Uterus (tissue), 4 donors: ENCODE measurements around the gene YARS2. TPM values are rescaled to one million over a fixed set of nuclear protein-coding genes. Genes with fewer than 3 reads are reported as not detected.
"Not testable (repeated sequence)": the region's sequence is repeated elsewhere in the genome, so short reads cannot be mapped to it uniquely, and the experiment has no call there.

Experiments
- DNase-seq, 2 donors: peaks; one replicate each; pipeline ENCODE4 v3.0.0-alpha.2; 2019 to 2020
- H3K27ac ChIP-seq, 2 donors: fragments of 200-600 bp; sonication (generic); 1 replicate in 1 of 2; 2 replicates in 1 of 2; pipeline ENCODE4 v1.5.1; 2016 to 2018
- H3K27me3 ChIP-seq, 2 donors: fragments of 200-600 bp; sonication (generic); one replicate each; pipeline ENCODE4 v1.5.1; 2018 to 2019; ENCODE audit warnings: control low read depth in 1 of 2
- H3K36me3 ChIP-seq, 2 donors: fragments of 200-600 bp; sonication (generic); one replicate each; pipeline ENCODE4 v1.5.1; 2019; ENCODE audit warnings: control low read depth in 1 of 2
- H3K4me1 ChIP-seq, 2 donors: fragments of 200-600 bp; sonication (generic); one replicate each; pipeline ENCODE4 v1.5.1; 2018 to 2019; ENCODE audit warnings: control low read depth in 1 of 2
- H3K4me3 ChIP-seq, 2 donors: fragments of 200-600 bp; sonication (generic); 1 replicate in 1 of 2; 2 replicates in 1 of 2; pipeline ENCODE4 v1.5.1; 2018 to 2019; ENCODE audit warnings: mild to moderate bottlenecking in 1 of 2
- H3K9me3 ChIP-seq, 2 donors: fragments of 200-600 bp; sonication (generic); one replicate each; pipeline ENCODE4 v1.5.1; 2019; ENCODE audit warnings: control low read depth in 1 of 2
- POLR2A ChIP-seq, 2 donors: fragments of 450-650 bp; IDR thresholded peaks; one replicate each; pipeline ENCODE4 v1.6.1; 2016; ENCODE audit warnings: antibody characterized with exemption in 2 of 2, mild to moderate bottlenecking in 1 of 2, moderate library complexity in 1 of 2
- intact Hi-C: fragments of 100-400 bp; cut with DNase I; formaldehyde crosslinking; loops from one replicate; pipeline ENCODE4 v1.15.1; 2023; ENCODE audit warnings: low total_unique reads
- total RNA-seq, 4 donors: library from RNA; depleted of rRNA in 3 of 4; stranded (reverse); fragments of >200 nt in 3 of 4; gene quantifications; one replicate each; pipeline versions ENCODE4 v1.1.0 to v1.2.4, GENCODE V29; 2014 to 2023
- TF ChIP-seq, protein P1 (sequence below), 4 experiments: fragments of 200-600 bp in 2 of 4; fragments of 450-650 bp in 2 of 4; sonication (generic) in 2 of 4; IDR thresholded peaks; one replicate each; pipeline ENCODE4 v1.5.1; 2016 to 2019; ENCODE audit warnings: antibody characterized with exemption in 4 of 4, mild to moderate bottlenecking in 2 of 4, moderate library complexity in 1 of 4
- donor health status: DM: yes; HTN: yes; CAD: no.

The YARS2 gene
- total RNA-seq, 4 donors from 2014 or later: 14.3 to 40.0 (median 15.2) TPM

DNA sequence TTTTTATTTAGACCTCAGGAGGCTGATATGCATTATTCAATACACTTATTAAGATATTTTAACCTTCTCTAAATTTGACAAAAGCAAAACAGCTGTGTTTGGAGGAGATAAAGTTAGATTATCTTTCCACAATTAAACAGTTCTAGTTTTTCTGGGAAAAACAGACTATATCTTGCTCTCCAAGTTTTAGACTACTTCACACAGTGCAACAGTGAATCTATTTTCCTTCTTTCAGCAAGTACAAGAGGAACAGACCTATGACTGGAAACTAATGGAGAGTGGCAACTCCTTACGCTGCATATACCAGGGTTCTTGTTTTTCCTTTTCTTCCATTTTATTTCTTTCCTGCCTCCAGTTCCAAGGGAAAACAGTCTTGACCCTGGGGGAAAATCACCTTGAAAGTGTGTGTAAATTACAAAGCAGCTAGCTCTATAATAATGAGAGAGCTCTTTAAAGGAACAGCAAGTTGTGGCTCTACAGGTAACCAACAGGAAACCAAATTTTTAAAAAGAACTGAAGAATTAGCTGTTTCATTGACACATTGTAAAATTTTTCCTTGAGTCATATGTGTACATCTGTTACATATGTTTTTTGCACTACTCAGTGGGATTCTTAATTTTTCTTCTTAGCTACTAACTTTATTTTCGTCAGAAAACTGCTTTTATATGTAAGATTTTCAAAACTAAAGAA lies 49.2 kb downstream of the YARS2 start:
- no peak for DNase-seq
- no peak overlapping the region for H3K4me3 ChIP-seq
- no peaks in the 10 kb centered on the region for H3K4me1 ChIP-seq
- no peak for TF ChIP-seq POLR2A (IDR thresholded peaks at IDR 0.05)
- TF ChIP-seq, protein P1, sequence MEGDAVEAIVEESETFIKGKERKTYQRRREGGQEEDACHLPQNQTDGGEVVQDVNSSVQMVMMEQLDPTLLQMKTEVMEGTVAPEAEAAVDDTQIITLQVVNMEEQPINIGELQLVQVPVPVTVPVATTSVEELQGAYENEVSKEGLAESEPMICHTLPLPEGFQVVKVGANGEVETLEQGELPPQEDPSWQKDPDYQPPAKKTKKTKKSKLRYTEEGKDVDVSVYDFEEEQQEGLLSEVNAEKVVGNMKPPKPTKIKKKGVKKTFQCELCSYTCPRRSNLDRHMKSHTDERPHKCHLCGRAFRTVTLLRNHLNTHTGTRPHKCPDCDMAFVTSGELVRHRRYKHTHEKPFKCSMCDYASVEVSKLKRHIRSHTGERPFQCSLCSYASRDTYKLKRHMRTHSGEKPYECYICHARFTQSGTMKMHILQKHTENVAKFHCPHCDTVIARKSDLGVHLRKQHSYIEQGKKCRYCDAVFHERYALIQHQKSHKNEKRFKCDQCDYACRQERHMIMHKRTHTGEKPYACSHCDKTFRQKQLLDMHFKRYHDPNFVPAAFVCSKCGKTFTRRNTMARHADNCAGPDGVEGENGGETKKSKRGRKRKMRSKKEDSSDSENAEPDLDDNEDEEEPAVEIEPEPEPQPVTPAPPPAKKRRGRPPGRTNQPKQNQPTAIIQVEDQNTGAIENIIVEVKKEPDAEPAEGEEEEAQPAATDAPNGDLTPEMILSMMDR (IDR thresholded peaks at IDR 0.05): no peak
- H3K36me3 ChIP-seq: no peaks in the 10 kb centered on the region
- H3K27ac ChIP-seq: no peak overlapping the region
- H3K27me3 ChIP-seq: no peaks in the 10 kb centered on the region
- intact Hi-C loops: no loop called here
- no peaks in the 10 kb centered on the region for H3K9me3 ChIP-seq

DNA sequence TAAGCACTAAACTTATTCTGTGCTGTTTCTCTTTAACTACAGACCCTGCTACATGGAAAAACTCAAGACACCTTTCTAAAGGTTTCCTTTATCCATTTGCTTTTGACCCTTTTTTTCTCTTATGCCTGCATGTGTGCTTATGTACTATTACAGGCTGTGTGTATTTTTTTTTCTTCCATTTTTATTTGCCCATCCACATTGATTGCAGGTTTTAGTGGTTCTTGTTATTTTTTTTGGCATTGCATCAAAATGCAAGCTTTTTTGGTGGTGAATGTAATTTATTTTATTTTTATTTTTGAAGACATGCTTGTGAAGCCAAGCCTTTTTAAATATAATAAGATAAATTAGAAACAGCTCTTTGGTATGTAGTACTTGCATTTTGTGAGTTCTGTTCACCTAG lies 49.9 kb downstream of the YARS2 start:
- TF ChIP-seq, protein P1 (IDR thresholded peaks at IDR 0.05): no peak
- no peak for TF ChIP-seq POLR2A (IDR thresholded peaks at IDR 0.05)
- intact Hi-C loops: no loop called here
- DNase-seq: no peak
- no peaks in the 10 kb centered on the region for H3K36me3 ChIP-seq
- no peak overlapping the region for H3K27ac ChIP-seq
- no peak overlapping the region for H3K4me3 ChIP-seq
- H3K27me3 ChIP-seq: no peaks in the 10 kb centered on the region
- no peaks in the 10 kb centered on the region for H3K9me3 ChIP-seq
- H3K4me1 ChIP-seq: no peaks in the 10 kb centered on the region

DNA sequence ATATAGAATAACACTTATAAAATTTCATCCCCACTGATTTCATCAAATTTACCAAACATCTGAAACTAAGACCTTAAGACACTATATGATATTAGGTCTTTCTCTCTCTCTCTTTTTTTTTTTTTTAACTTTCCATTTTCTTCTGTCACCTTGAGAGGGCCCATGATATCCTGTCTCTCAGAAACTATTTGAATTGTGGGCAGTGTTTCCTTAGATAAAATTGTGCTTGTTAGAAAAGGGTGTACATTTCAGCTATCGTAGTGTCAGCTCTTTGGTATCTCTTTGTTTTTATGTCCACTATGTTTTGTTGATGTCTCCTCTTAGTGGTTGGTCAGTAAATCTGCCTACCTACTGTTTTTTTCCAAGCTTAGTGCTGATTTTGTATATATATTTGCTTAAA lies 52.8 kb downstream of the YARS2 start:
- intact Hi-C loops: no loop called here
- TF ChIP-seq POLR2A (IDR thresholded peaks at IDR 0.05): no peak
- TF ChIP-seq, protein P1 (IDR thresholded peaks at IDR 0.05): no peak
- no peak for DNase-seq
- no peak overlapping the region for H3K27ac ChIP-seq
- no peaks in the 10 kb centered on the region for H3K9me3 ChIP-seq
- no peaks in the 10 kb centered on the region for H3K36me3 ChIP-seq
- no peak overlapping the region for H3K4me3 ChIP-seq
- H3K27me3 ChIP-seq: no peaks in the 10 kb centered on the region
- H3K4me1 ChIP-seq: no peaks in the 10 kb centered on the region

DNA sequence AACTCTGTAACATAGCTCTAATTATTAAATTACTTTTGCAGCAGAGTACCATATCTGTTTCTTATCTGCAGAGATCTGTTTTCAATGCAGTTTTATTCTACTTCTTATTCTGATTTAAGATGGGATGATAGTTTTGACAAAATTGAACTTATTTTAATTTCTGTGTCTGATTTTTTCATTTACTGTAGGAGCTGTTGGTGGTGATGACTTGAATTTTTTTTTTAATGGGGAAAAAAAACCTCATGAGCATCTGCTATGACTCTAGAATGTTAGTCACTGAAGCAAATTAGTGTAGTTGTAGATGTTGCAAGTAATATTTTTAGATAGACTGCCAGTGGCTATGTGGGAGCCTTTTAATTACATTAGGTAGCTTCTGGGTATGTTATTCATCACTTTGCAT lies 53.2 kb downstream of the YARS2 start:
- no peak for TF ChIP-seq POLR2A (IDR thresholded peaks at IDR 0.05)
- TF ChIP-seq, protein P1 (IDR thresholded peaks at IDR 0.05): no peak
- Histone ChIP-seq H3K27ac (no peak overlapping the region), H3K4me1 (no peaks in the 10 kb centered on the region), H3K27me3 (no peaks in the 10 kb centered on the region), H3K4me3 (no peak overlapping the region), H3K36me3 (no peaks in the 10 kb centered on the region), H3K9me3 (no peaks in the 10 kb centered on the region)
- intact Hi-C loops: no loop called here
- no peak for DNase-seq

DNA sequence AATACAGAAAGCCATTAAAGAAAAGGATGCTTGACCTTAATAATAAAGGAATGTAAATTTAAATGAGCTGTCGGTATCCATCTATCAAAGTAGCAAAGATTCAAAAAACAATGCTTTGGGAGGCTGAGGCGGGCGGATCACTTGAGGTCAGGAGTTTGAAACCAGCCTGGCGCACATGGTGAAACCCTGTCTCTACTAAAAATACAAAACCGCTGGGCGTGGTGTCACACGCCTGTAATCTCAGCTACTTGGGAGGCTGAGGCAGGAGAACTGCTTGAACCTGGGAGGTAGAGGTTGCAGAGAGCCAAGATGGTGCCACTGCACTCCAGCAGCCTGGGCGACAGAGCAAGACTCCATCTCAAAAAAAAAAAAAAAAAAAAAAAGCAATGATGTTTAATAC lies 56.3 kb downstream of the YARS2 start:
- H3K27ac ChIP-seq, H3K27me3 ChIP-seq, DNase-seq, H3K9me3 ChIP-seq, intact Hi-C loops, H3K36me3 ChIP-seq, H3K4me1 ChIP-seq, H3K4me3 ChIP-seq: not testable (repeated sequence)

DNA sequence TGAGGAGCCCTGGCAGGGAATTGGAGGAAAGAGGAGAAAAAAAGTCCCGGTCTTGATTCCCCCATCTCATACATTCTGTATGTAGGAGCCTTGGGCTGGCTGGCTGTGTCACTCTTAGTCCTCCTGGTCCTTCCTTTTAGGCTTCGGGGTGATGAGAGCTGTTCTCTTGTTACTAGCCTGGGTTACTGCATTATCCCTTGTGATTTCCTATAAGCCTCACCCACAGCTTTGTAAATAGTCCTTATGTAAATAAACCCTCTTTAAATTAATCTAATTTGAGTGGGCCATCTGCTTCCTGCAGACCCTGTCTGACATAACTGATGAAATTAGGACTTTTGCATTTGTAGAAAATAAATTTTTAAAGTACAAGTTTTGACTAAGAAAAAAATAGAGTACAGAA lies 57.4 kb downstream of the YARS2 start:
- intact Hi-C loops: no loop called here
- TF ChIP-seq POLR2A (IDR thresholded peaks at IDR 0.05): no peak
- TF ChIP-seq, protein P1 (IDR thresholded peaks at IDR 0.05): no peak

More for the DNA sequence above, 57.4 kb downstream of the YARS2 start:
- H3K9me3 ChIP-seq: no peaks in the 10 kb centered on the region
- no peak overlapping the region for H3K4me3 ChIP-seq
- H3K36me3 ChIP-seq: no peaks in the 10 kb centered on the region
- no peak overlapping the region for H3K27ac ChIP-seq
- H3K4me1 ChIP-seq: no peaks in the 10 kb centered on the region
- H3K27me3 ChIP-seq: no peaks in the 10 kb centered on the region
- no peak for DNase-seq
